Neural progenitor cell (in vitro differentiated cells): ENCODE data around the gene ADAP2. TPM values are rescaled to one million over a fixed set of nuclear protein-coding genes. Genes with fewer than 3 reads are reported as not detected.

Source experiments
- DNase-seq: peaks from one replicate; pipeline ENCODE4 v3.0.0-alpha.2; 2016; ENCODE audit warnings: low spot score
- H2AFZ ChIP-seq: fragments of 200-600 bp; sonication (generic); replicated peaks from 2 replicates; pipeline ENCODE4 v1.6.1; 2016; ENCODE audit warnings: antibody characterized with exemption
- H3F3A ChIP-seq: fragments of 200-600 bp; sonication (generic); 2 replicates; pipeline ENCODE4 v1.6.1; 2016; ENCODE audit warnings: antibody characterized with exemption, low read depth
- H3K27ac ChIP-seq: fragments of 200-600 bp; sonication (generic); 2 replicates; pipeline ENCODE4 v1.5.1; 2016; ENCODE audit warnings: mild to moderate bottlenecking
- H3K27me3 ChIP-seq: fragments of 200-600 bp; sonication (generic); 2 replicates; pipeline ENCODE4 v1.6.1; 2016; ENCODE audit warnings: mild to moderate bottlenecking, moderate library complexity
- H3K36me3 ChIP-seq: fragments of 200-600 bp; sonication (generic); 2 replicates; pipeline ENCODE4 v1.5.1; 2016
- H3K4me1 ChIP-seq: fragments of 200-600 bp; sonication (generic); 2 replicates; pipeline ENCODE4 v1.6.1; 2016; ENCODE audit warnings: mixed run types
- H3K4me2 ChIP-seq: fragments of 200-600 bp; sonication (generic); 2 replicates; pipeline ENCODE4 v1.6.1; 2016
- H3K4me3 ChIP-seq: fragments of 200-600 bp; sonication (generic); 2 replicates; pipeline ENCODE4 v1.5.1; 2016
- H3K79me2 ChIP-seq: fragments of 200-600 bp; sonication (generic); 2 replicates; pipeline ENCODE4 v1.6.1; 2016; ENCODE audit warnings: low read depth
- H3K9ac ChIP-seq: fragments of 200-600 bp; sonication (generic); 2 replicates; pipeline ENCODE4 v1.6.1; 2016
- H3K9me3 ChIP-seq: fragments of 200-600 bp; sonication (generic); 2 replicates; pipeline ENCODE4 v1.5.1; 2016; ENCODE audit warnings: low read depth
- H4K20me1 ChIP-seq: fragments of 200-600 bp; sonication (generic); 2 replicates; pipeline ENCODE4 v1.6.1; 2016; ENCODE audit warnings: low read depth
- H3K27ac Mint-ChIP-seq: 3 replicates; pipeline ENCODE4 v1.8.0; 2021; ENCODE audit warnings: mixed read lengths
- H3K27me3 Mint-ChIP-seq: 2 replicates; pipeline ENCODE4 v1.8.0; 2022; ENCODE audit warnings: low read depth, mild to moderate bottlenecking, inconsistent platforms, moderate library complexity, mixed read lengths; ENCODE audit not compliant: insufficient read depth
- H3K36me3 Mint-ChIP-seq: 3 replicates; pipeline ENCODE4 v1.8.0; 2021; ENCODE audit warnings: mixed read lengths
- H3K4me1 Mint-ChIP-seq: 3 replicates; pipeline ENCODE4 v1.8.0; 2021; ENCODE audit warnings: mixed read lengths
- H3K4me3 Mint-ChIP-seq: 3 replicates; pipeline ENCODE4 v1.8.0; 2021; ENCODE audit warnings: mild to moderate bottlenecking, moderate library complexity, mixed read lengths
- H3K9me3 Mint-ChIP-seq: 3 replicates; pipeline ENCODE4 v1.8.0; 2020; ENCODE audit warnings: mixed read lengths
- EZH2 ChIP-seq: fragments of 200-600 bp; sonication (generic); IDR thresholded peaks from 2 replicates; pipeline ENCODE4 v1.6.1; 2017; ENCODE audit warnings: antibody characterized with exemption, mild to moderate bottlenecking, moderate library complexity
- EZH2phosphoT487 ChIP-seq: fragments of 200-600 bp; sonication (generic); IDR thresholded peaks from 2 replicates; pipeline ENCODE4 v1.6.1; 2017; ENCODE audit warnings: antibody characterized with exemption
- total RNA-seq: library from RNA; depleted of rRNA; stranded (reverse); fragments of >200 nt; gene quantifications from 2 replicates; pipeline ENCODE4 v1.2.3, GENCODE V29; 2015; ENCODE audit warnings: low replicate concordance
- TF ChIP-seq, protein P1 (sequence below): fragments of 200-600 bp; sonication (generic); IDR thresholded peaks from 2 replicates; pipeline ENCODE4 v1.5.1; 2017; ENCODE audit warnings: antibody characterized with exemption, mild to moderate bottlenecking

Gene ADAP2
- total RNA-seq, 1 donor from 2014 or later, result 0.99 TPM

DNA sequence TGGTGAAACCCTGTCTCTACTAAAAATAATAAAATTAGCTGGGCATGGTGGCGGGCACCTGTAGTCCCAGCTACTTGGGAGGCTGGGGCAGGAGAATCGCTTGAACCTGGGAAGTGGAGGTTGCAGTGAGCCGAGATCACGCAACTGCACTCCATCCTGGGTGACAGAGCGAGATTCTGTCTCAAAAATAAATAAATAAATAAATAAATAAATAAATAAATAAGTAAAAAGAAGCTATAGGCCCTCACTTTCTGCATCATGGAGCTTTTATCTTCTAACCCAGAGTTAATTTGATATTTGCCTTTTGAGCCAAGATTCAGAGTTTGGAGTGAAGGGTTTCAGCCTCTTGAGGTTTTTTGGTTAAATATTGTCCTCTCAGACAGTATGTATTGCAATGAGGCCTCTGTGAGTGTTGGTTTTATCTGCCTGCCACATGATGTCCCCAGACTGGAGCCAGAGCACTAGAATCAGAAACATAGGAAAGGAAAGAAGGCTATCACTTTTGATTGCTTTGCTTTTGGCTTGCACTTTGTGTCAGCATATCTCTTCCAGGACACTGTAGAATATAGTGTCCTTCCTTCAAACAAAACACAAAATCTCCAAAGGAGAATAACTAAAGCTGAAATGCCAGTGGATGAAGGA, 81.6 kb downstream of the ADAP2 start:
- no peaks in the 10 kb centered on the region for H3K36me3 ChIP-seq
- H3K9me3 Mint-ChIP-seq, result peaks cover 8% of the 10 kb centered on the region
- TF ChIP-seq EZH2 (no peak), EZH2phosphoT487 (no peak)
- TF ChIP-seq, protein P1, sequence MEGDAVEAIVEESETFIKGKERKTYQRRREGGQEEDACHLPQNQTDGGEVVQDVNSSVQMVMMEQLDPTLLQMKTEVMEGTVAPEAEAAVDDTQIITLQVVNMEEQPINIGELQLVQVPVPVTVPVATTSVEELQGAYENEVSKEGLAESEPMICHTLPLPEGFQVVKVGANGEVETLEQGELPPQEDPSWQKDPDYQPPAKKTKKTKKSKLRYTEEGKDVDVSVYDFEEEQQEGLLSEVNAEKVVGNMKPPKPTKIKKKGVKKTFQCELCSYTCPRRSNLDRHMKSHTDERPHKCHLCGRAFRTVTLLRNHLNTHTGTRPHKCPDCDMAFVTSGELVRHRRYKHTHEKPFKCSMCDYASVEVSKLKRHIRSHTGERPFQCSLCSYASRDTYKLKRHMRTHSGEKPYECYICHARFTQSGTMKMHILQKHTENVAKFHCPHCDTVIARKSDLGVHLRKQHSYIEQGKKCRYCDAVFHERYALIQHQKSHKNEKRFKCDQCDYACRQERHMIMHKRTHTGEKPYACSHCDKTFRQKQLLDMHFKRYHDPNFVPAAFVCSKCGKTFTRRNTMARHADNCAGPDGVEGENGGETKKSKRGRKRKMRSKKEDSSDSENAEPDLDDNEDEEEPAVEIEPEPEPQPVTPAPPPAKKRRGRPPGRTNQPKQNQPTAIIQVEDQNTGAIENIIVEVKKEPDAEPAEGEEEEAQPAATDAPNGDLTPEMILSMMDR, result no peak
- H3K4me1 Mint-ChIP-seq, result peaks cover 8% of the 10 kb centered on the region
- H3K4me3 ChIP-seq, result no peak overlapping the region
- H3K27ac ChIP-seq, result no peak overlapping the region
- no peak overlapping the region for H2AFZ ChIP-seq
- H3K4me2 ChIP-seq, result no peak overlapping the region
- no peak overlapping the region for H3K4me3 Mint-ChIP-seq
- peaks cover 13% of the 10 kb centered on the region for H3K36me3 Mint-ChIP-seq
- H3K27ac Mint-ChIP-seq, result no peak overlapping the region
- H3K27me3 Mint-ChIP-seq, result no peaks in the 10 kb centered on the region
- no peaks in the 10 kb centered on the region for H3K4me1 ChIP-seq
- DNase-seq, result no peak
- H3K9ac ChIP-seq, result no peak overlapping the region
- H3K79me2 ChIP-seq, result no peaks in the 10 kb centered on the region
- peaks cover 8% of the 10 kb centered on the region for H3F3A ChIP-seq
- H4K20me1 ChIP-seq, result no peaks in the 10 kb centered on the region
- peaks cover 12% of the 10 kb centered on the region for H3K27me3 ChIP-seq
- no peaks in the 10 kb centered on the region for H3K9me3 ChIP-seq

GRCh38 chr17:31004160-31004559, 82.4 kb downstream of the ADAP2 start:
- Mint-ChIP-seq H3K27ac (no peak overlapping the region), H3K4me3 (no peak overlapping the region), H3K4me1 (peaks cover 13% of the 10 kb centered on the region), H3K9me3 (peaks cover 8% of the 10 kb centered on the region), H3K36me3 (peaks cover 11% of the 10 kb centered on the region), H3K27me3 (peaks cover 6% of the 10 kb centered on the region)
- no peak overlapping the region for H3K9ac ChIP-seq
- H3F3A ChIP-seq, result peaks cover 12% of the 10 kb centered on the region
- no peaks in the 10 kb centered on the region for H3K9me3 ChIP-seq
- no peak overlapping the region for H3K27ac ChIP-seq
- TF ChIP-seq, protein P1, result no peak
- TF ChIP-seq EZH2 (no peak), EZH2phosphoT487 (no peak)
- no peaks in the 10 kb centered on the region for H3K36me3 ChIP-seq
- H3K4me3 ChIP-seq, result no peak overlapping the region
- no peaks in the 10 kb centered on the region for H3K4me1 ChIP-seq
- peaks cover 20% of the 10 kb centered on the region for H3K27me3 ChIP-seq
- H4K20me1 ChIP-seq, result no peaks in the 10 kb centered on the region
- H3K4me2 ChIP-seq, result no peak overlapping the region
- DNase-seq, result no peak
- H3K79me2 ChIP-seq, result no peaks in the 10 kb centered on the region
- H2AFZ ChIP-seq, result no peak overlapping the region

DNA sequence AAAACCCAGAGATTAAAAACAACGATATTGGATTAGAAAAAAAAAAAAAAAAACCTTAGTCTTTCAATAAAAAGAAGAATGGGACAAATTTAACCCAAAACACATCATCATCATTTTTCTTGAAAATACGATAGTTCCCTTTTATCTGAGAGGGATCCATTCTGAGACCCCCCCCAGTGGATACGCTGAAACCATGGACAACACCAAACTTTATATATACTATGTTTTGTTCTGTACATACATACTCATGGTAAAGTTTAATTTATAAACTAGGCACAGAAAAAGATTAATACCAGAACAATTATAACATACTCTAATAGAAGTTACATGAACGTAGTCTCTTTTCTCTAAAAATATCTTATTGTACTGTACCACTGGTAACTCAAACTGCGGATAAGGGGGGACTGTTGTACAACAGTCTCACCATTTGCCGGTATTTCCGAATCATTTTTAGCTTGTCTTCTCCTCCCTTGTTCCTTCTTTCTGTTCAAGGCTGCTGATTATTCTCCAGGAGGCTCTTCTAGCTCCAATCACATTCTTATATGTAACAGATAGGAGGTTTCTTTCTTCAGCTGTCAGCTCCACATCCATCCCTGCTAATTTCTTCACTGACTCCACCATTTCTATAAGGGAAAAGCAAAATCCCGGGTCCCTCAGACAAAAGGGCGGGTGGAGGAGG, 86.1 kb downstream of the ADAP2 start:
- no peak overlapping the region for H3K9ac ChIP-seq
- peak overlapping the region; percentile 92 for H2AFZ ChIP-seq

More for the DNA sequence above, 86.1 kb downstream of the ADAP2 start:
- Histone ChIP-seq H3K4me1 (no peaks in the 10 kb centered on the region), H3K79me2 (no peaks in the 10 kb centered on the region), H3K4me3 (peak overlapping the region; percentile 59), H3K9me3 (no peaks in the 10 kb centered on the region), H3K36me3 (no peaks in the 10 kb centered on the region), H3K27ac (no peak overlapping the region), H3K27me3 (peaks cover 44% of the 10 kb centered on the region), H3K4me2 (peak overlapping the region; percentile 90), H4K20me1 (no peaks in the 10 kb centered on the region), H3F3A (peaks cover 12% of the 10 kb centered on the region)
- Mint-ChIP-seq H3K4me1 (peaks cover 14% of the 10 kb centered on the region), H3K27ac (no peak overlapping the region), H3K9me3 (peaks cover 8% of the 10 kb centered on the region), H3K27me3 (peaks cover 9% of the 10 kb centered on the region), H3K4me3 (peak overlapping the region; percentile 76), H3K36me3 (peaks cover 6% of the 10 kb centered on the region)
- DNase-seq, result no peak
- TF ChIP-seq EZH2phosphoT487 (no peak), EZH2 (no peak)
- TF ChIP-seq, protein P1, result no peak
